ENCODE data around the gene NBDY.

- no peak for TF ChIP-seq GATA2 (IDR thresholded peaks at IDR 0.05; ENCODE audit: insufficient read depth, insufficient read length, low read depth, low read length)
- TF ChIP-seq POLR2A (IDR thresholded peaks at IDR 0.05; ENCODE audit: low read depth, low read length): no peak
- TF ChIP-seq CTCF (IDR thresholded peaks at IDR 0.05; ENCODE audit: extremely low read depth in 1 of 2, insufficient read depth in 1 of 2, low read depth in 1 of 2, low read length in 2 of 2): no peak
- no peak for TF ChIP-seq POLR2AphosphoS5 (IDR thresholded peaks at IDR 0.05; ENCODE audit: insufficient read depth, low read depth, low read length)
- TF ChIP-seq EZH2 (IDR thresholded peaks at IDR 0.05; ENCODE audit: borderline replicate concordance, low read depth, low read length, severe bottlenecking): no peak
- TF ChIP-seq, protein P1, sequence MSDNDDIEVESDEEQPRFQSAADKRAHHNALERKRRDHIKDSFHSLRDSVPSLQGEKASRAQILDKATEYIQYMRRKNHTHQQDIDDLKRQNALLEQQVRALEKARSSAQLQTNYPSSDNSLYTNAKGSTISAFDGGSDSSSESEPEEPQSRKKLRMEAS (IDR thresholded peaks at IDR 0.05; ENCODE audit: insufficient read depth, insufficient read length): no peak
- no peak for TF ChIP-seq FOS (IDR thresholded peaks at IDR 0.05; ENCODE audit: borderline replicate concordance, insufficient read depth, low read length)
- no peak for TF ChIP-seq JUN (IDR thresholded peaks at IDR 0.05; ENCODE audit: borderline replicate concordance, insufficient read depth, insufficient read length, low read depth)
- no peak for TF ChIP-seq MYC (IDR thresholded peaks at IDR 0.05; ENCODE audit: low read depth, low read length)
Measured at GRCh38 chrX:56782352-56782751, 53.3 kb downstream of the NBDY start.
